Kidney capillary endothelial cell (primary cell): Measurements from ENCODE around the gene CLEC4F.
"Not testable (repeated sequence)": the region's sequence is repeated elsewhere in the genome, so short reads cannot be mapped to it uniquely, and the experiment has no call there.

Experiments used
- DNase-seq: peaks from one replicate; pipeline ENCODE4 v3.0.0-alpha.2; 2018; ENCODE audit warnings: low spot score

CLEC4F gene

GRCh38 chr2:70826696-70827350 is 6.4 kb upstream of the CLEC4F start:
- no peak for DNase-seq

DNA sequence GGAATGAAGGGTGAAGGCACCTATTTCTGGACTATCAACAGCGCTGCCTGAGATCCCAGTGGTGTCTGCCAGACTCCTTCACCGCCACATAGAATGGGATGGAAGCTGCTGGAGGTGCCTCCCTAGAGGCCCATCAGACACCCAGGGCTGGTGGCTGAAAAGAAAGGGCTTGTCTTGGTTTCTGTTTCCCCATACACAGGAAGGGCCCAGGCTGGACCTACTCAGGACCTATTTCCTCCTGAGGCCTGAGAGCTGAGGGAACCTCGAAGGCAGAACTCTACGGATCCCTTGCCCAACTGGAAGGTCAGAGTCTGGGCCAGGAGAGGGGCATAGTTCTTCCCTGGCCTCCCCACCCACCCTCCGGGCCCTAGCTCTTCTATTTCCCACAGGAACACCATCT is 2.9 kb upstream of the CLEC4F start:
- no peak for DNase-seq

DNA sequence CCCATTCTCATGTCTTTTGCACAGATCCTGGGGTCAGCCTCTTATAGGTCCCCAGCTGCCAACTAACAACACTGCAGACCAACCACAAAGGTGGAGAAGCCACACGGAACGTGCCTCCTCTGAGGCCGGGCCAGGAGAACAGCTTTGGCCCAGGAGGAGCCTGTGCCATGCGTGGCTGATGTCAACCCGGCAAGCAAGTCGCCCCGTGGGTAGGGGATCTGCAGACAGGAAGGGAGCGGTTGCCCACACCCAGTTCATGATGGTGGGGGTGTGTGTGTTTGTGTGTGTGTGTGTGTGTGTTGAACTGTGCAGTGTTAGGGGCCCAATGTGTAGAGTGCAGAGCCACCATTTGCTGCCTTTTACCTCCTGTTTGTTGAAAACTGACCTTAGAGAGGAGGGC is 2.4 kb upstream of the CLEC4F start:
- no peak for DNase-seq

GRCh38 chr2:70817284-70817954 is 3.0 kb downstream of the CLEC4F start:
- no peak for DNase-seq

DNA sequence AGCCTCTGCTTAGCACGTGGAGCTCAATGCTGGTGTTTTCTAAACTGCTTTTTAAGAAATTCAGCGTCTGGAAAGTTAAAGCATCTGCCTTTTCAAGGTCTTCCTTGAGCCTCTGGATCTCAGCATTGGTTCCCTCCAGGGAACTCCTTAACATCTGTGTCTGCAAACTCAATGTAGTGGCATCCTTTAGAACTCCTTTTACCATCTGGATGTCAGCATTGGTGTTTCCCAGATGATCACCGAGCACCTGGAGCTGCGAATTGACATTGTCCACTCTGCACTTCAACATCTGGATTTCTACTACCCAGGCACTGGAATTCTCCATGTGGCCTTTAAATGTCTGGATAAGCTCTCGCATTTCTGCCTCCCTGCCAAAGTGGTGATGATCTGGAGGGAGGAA is 3.7 kb downstream of the CLEC4F start:
- DNase-seq = no peak

GRCh38 chr2:70808983-70809958 is 11.1 kb downstream of the CLEC4F start:
- DNase-seq = no peak

DNA sequence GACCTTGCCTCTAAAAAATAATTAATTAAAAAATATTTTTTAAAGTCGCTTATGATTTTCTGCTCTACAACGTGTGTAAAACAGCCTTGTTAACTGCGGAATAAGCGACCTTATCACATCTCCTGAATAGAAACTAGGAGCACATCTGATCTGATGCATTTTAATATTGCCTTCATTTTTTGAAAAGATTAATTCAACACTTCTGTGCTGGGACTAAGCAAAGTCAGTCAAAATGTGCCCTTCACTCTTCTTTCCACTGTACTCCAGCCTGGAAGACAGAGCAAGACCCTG is 12.6 kb downstream of the CLEC4F start:
- DNase-seq = no peak

- DNase-seq = no peak
Observed at GRCh38 chr2:70807102-70807827, 13.1 kb downstream of the CLEC4F start.

DNA sequence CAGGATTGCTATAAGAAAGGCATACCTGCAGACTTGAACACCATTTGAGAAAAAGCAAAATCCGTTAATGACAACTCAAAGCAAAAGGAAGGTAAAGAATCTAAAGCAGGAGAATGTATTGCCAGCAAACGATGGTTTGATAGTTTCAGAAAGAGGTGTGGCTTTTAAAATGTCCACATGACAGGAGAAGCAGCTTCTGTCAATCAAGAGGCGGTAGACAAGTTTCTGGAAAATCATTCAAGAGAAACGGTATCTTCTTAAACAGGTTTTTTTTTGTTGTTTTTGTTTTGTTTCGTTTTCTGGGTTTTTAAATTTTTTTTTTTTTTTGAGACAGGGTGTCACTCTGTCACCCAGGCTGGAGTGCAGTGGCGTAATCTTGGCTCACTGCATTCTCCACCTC is 13.8 kb downstream of the CLEC4F start:
- DNase-seq = no peak

DNA sequence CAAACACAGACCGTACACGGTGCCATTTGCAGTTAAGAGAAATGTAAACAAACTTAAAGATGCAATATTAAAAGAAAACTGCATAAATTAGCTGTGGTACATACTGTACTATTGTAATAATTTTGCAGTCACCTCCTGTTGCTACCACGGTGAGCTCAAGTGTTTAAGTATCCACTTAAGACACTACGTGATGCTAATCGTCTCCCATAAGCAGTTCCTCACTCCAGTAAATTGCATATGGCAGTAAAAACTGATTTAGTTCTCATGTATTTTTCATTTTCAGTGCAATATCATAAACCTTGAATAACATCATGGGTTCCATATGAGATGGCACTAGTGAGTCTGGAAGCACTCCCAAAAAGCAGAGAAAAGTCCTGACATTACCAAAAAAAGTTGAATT is 14.4 kb downstream of the CLEC4F start:
- no peak for DNase-seq

GRCh38 chr2:70801607-70802263 is 18.7 kb downstream of the CLEC4F start:
- no peak for DNase-seq

DNA sequence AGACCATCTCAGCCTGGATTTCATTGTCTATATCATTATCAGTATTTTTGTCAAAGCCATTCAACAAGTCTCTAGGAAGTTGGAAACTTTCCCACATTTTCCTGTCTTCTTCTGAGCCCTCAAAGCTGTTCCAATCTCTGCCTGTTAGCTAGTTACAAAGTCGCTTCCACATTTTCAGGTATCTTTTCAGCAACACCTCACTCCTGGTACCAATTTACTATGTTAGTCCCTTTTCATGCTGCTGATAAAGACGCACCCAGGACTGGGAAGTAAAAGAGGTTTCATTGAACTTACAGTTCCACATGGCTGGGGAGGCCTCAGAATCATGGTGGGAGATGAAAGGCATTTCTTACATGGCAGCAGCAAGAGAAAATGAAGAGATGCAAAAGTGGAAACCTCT is 20.7 kb downstream of the CLEC4F start:
- no peak for DNase-seq

DNA sequence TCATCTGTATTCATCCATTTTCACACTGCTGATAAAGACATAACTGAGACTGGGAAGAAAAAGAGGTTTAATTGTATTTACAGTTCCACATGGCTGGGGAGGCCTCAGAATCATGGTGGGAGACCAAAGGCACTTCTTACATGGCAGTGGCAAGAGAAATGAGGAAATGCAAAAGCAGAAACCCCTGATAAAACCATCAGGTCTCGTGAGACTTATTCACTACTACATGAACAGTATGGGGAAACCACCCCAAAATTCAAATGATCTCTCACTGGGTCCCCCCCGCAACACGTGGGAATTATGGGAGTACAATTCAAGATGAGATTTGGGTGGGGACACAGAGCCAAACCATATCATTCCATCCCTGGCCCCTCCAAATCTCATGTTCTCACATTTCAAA is 22.4 kb downstream of the CLEC4F start:
- DNase-seq = not testable (repeated sequence)

DNA sequence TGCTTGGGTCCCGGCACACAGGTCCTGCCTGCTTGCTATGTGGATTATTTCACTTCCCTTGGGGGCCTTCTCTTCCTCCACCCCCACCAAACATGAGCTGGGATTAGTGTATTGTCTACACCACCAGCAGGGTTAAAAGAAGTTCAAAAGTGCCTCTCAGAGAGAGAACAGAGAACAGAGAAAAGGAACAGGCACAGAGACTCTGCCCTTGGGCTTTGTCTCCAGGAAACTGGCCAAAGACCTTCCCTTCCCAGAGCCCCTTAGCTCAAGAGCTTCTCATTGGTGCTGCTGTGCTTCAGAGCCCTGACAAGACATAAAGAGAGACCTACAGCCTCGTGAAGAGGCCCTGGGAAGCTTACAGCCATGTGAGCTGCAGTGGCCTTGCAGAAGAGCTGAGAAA is 22.9 kb downstream of the CLEC4F start:
- DNase-seq = no peak

- no peak for DNase-seq
Observed at GRCh38 chr2:70796262-70796661, 24.1 kb downstream of the CLEC4F start.

- no peak for DNase-seq
Observed at GRCh38 chr2:70795164-70795995, 25.0 kb downstream of the CLEC4F start.

DNA sequence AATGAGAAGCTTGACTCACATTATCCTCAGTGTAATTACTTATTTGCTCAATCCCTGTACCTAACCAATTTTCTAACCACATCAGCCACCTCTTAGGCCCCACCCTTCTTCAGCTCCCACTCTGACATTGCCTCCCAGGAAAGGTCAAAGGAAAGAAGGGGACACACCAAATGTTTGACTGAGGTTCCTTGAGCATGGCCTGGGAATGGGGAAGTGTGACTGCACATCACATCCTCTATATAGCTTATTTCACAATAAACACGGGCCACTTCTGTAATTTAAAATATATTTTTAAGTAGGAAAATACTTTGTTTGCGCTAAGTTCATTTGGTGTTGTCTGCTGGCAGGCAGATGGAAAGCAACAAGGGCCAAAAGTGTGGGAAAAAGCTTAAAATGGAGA is 26.9 kb downstream of the CLEC4F start:
- no peak for DNase-seq

DNA sequence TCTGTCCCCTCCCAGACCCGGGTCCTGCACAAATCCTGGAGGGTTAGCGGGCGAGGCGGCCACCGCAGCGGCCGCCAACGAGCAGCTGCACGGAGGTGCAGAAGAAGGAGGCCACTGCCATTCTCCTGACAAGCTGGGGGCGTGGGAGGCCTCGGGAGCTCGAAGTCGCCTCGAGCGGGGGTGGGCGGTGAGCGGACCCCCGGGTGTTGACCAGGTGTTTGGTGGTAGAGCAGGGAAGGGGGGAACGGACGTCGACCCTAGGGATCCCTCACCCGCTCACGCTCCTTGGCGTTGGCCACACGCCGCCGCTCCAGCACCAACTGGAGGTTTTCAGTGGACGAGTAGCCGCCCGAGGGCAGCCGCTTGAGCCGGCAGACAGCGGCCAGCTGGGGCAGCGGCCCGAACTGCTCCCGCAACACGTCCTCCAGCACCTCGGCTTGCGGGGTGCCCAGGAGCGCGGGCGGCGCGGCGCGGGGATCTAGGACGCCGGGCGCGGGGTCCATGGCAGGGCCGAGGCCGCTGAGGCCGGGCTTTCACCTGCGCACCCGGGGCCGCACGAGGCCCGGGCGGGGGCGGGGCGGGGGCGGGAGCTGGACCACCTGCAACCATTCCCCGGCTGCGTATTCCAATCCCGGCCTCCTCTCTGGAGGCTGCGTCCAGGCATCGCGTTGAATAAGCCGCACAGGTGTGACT is 30.1 kb downstream of the CLEC4F start, which contains the start of gene FIGLA:
Gene FIGLA (minus strand): TSS at position 508 of the 693 bp plus-strand sequence. CDS start 5 bp downstream, at position 503.
- no peak for DNase-seq

DNA sequence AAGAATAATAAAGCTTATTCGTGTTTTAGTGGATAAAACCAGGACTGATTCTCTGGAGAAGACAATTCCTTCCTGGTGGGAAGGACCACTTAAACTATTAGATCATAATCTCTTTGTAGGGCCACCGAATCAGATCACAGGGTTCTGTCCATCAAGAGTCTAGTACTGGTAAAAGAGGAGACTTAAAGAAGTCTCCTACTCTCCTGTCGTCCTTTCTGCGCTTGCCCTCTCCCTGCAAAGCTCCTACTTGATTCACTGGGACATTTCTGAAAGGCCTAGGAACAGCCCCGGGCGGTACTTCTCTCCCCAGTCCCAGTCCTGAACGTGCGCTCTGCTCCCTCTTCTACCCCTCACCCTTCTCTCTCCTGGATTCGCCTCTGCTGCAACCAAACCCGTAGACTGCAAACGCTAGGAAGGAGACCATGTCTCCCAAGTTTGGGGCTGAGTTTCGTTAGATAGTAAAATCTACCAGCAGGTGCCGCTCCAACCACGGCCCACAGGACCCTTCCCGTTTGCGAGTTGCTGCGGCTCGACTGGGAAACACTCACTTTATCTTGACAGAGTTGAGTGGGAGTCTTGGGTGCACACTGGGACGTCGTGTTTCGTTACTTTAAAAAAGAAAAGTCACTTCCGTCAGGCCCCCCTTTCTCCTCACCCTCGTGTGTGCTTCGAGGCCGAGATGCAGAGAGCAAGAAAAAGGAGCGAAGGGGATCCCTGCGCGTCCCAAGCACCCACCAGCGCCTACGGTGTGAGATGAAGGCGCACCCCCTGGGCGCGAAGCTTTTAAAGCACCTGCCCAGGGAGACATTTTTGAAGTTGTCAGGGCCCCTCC is 30.9 kb downstream of the CLEC4F start:
- DNase-seq = peak; percentile 67
